ENCODE data around the gene PKP4. TPM values are rescaled to one million over a fixed set of nuclear protein-coding genes. Genes with fewer than 3 reads are reported as not detected.

PKP4 gene
- total RNA-seq, 4 donors from 2014 or later, result 58.2 to 115 (median 89.9) TPM

DNA sequence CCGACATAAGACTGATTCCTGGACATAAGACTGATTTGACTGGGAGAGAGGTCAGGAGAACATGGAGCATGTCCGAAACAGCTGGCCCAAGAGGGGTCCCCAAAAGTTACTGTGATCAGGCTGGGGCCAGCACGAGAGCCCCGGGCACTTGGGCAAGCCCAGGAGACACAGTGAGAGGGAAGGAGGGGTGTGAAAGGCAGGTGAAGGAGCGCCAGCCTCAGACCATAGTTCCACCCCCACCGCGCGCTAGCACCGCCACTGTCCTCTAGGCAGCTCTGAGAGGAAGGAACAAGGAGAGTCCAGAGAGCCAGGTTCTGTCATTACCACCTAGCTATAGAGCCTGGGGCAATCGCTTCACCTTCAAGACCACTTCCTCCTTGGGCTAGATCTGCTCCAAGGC is 260.2 kb downstream of the PKP4 start:
- peaks cover 9% of the 10 kb centered on the region for H3K27me3 ChIP-seq
- H3K9me3 ChIP-seq, result peaks cover 0 to 10% (median 0%) of the 10 kb centered on the region in 3 donors
- TF ChIP-seq, protein P1, sequence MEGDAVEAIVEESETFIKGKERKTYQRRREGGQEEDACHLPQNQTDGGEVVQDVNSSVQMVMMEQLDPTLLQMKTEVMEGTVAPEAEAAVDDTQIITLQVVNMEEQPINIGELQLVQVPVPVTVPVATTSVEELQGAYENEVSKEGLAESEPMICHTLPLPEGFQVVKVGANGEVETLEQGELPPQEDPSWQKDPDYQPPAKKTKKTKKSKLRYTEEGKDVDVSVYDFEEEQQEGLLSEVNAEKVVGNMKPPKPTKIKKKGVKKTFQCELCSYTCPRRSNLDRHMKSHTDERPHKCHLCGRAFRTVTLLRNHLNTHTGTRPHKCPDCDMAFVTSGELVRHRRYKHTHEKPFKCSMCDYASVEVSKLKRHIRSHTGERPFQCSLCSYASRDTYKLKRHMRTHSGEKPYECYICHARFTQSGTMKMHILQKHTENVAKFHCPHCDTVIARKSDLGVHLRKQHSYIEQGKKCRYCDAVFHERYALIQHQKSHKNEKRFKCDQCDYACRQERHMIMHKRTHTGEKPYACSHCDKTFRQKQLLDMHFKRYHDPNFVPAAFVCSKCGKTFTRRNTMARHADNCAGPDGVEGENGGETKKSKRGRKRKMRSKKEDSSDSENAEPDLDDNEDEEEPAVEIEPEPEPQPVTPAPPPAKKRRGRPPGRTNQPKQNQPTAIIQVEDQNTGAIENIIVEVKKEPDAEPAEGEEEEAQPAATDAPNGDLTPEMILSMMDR (IDR thresholded peaks at IDR 0.05), result no peak
- TF ChIP-seq EP300 (IDR thresholded peaks at IDR 0.05) (no peak), POLR2AphosphoS5 (IDR thresholded peaks at IDR 0.05) (no peak), POLR2A (IDR thresholded peaks at IDR 0.05) (no peak)
- no peaks in the 10 kb centered on the region for H3K36me3 ChIP-seq
- ATAC-seq, result no peak
- H3K4me1 ChIP-seq, result peaks cover 0 to 9% (median 3%) of the 10 kb centered on the region in 3 donors
- 60 to 100% methylated on average over 1 to 2 of the region's 10 CpGs for WGBS, 2 donors (ENCODE audit: low coverage in 1 of 2)
- peak overlapping the region in 3 of 4 donors; percentile 50 to 72 (median 57) for H3K27ac ChIP-seq
- H3K4me3 ChIP-seq, result no peak overlapping the region

DNA sequence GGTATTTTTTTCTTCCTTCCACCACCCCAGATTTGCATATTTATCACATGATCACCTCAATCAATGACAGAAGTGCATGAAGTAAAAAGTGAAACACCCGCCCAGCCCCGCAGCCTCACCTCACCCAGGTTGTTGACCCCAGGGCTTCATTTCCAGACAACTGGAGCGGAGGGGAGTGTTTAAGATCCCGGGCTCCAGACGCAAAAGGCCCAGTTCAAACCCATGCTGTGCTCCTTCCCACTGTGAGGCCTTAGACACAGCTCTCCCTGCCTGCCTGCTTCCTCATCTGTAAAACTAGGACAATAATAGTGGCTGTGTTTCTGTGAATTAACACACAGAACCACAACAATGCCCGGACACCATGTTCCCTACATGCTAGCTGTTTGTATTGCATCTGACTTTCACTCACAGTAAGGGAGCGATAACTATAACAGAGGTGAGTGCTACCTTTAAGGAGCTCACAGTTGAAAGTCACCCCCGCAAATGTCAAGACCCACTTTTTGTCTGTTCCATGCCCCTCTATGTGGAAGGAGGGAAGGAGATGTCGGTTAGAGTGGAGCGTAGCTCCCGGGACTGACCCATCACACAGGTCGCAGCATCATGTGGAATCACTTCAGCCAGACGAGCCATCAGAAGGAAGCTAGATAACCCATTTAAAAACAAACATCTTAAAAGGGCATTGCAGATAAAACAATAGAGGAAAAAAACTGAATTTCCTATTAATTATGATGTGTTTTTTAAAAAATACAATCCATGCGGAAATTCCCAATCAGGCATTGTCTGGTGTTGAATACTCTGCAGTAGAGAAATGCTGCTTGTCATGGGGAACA is 260.8 kb downstream of the PKP4 start:
- H3K36me3 ChIP-seq, result no peaks in the 10 kb centered on the region
- no peak overlapping the region for H3K4me3 ChIP-seq
- 57 to 95% methylated on average over 5 to 8 of the region's 14 CpGs for WGBS, 2 donors (ENCODE audit: low coverage in 1 of 2)
- H3K27ac ChIP-seq, result peak overlapping the region in 3 of 4 donors; percentile 50 to 72 (median 57)
- H3K9me3 ChIP-seq, result peaks cover 0 to 10% (median 0%) of the 10 kb centered on the region in 3 donors
- ATAC-seq, result no peak
- TF ChIP-seq EP300 (IDR thresholded peaks at IDR 0.05), result no peak
- TF ChIP-seq, protein P1 (IDR thresholded peaks at IDR 0.05), result no peak
- TF ChIP-seq POLR2AphosphoS5 (IDR thresholded peaks at IDR 0.05), result no peak
- no peak for TF ChIP-seq POLR2A (IDR thresholded peaks at IDR 0.05)
- peaks cover 0 to 9% (median 3%) of the 10 kb centered on the region in 3 donors for H3K4me1 ChIP-seq
- H3K27me3 ChIP-seq, result peaks cover 9% of the 10 kb centered on the region

DNA sequence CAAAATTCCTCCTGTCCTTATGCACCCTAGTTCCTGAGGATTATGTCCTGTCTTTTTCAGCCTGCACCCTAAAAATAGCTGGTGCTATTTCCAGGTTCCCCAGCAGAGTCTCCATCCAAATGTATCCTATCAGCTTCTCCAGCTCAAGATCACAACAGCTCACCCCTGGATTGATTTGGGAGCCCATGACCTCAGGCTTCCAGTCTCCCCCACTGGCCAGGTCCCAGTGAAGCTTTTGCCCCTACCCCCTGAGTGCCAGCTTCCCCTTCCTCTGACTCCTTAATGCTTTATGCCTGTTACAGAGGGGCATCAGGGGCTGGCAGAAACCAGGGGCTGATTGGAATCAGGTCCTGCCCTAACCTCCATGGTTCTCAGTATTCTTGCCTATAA is 261.4 kb downstream of the PKP4 start:
- no peak overlapping the region for H3K4me3 ChIP-seq
- peaks cover 0 to 5% (median 0%) of the 10 kb centered on the region in 3 donors for H3K9me3 ChIP-seq
- ATAC-seq, result no peak
- H3K4me1 ChIP-seq, result peaks cover 0 to 9% (median 3%) of the 10 kb centered on the region in 3 donors
- TF ChIP-seq, protein P1 (IDR thresholded peaks at IDR 0.05), result no peak
- TF ChIP-seq POLR2A (IDR thresholded peaks at IDR 0.05), result no peak
- TF ChIP-seq POLR2AphosphoS5 (IDR thresholded peaks at IDR 0.05), result no peak
- no peak for TF ChIP-seq EP300 (IDR thresholded peaks at IDR 0.05)
- H3K36me3 ChIP-seq, result no peaks in the 10 kb centered on the region
- H3K27me3 ChIP-seq, result peaks cover 9% of the 10 kb centered on the region
- H3K27ac ChIP-seq, result peak overlapping the region in 3 of 4 donors; percentile 14 to 54 (median 26)

DNA sequence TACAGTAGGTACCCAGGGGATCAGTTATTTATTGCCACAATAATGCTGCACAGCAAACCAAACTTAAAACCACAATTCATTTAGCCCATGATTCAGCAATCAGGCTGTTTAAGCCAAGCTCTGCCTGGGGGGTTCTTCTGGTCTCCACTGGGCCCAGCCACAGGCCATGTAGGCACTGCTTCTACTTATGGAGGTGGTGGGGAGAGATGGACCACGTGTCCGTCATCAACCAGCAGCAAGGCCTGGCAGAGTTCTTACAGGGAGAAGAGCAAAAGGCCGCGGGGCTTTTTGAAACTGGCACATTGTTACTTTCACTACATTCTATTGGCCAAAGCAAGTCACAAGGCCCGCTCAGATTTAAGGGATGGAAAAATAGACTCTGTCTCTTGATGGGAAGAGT is 262.1 kb downstream of the PKP4 start:
- H3K4me3 ChIP-seq, result no peak overlapping the region
- H3K27me3 ChIP-seq, result peaks cover 9% of the 10 kb centered on the region
- H3K27ac ChIP-seq, result peak overlapping the region in 2 of 4 donors; percentile 26 to 54
- ATAC-seq, result no peak
- WGBS, 2 donors (ENCODE audit: low coverage in 1 of 2), result 88 to 97% methylated on average over 4 to 5 of the region's 5 CpGs
- TF ChIP-seq EP300 (IDR thresholded peaks at IDR 0.05) (no peak), POLR2A (IDR thresholded peaks at IDR 0.05) (no peak), POLR2AphosphoS5 (IDR thresholded peaks at IDR 0.05) (no peak)
- TF ChIP-seq, protein P1 (IDR thresholded peaks at IDR 0.05), result no peak
- no peaks in the 10 kb centered on the region for H3K36me3 ChIP-seq
- no peaks in the 10 kb centered on the region for H3K9me3 ChIP-seq
- peaks cover 0 to 9% (median 3%) of the 10 kb centered on the region in 3 donors for H3K4me1 ChIP-seq

- Histone ChIP-seq H3K36me3 (no peaks in the 10 kb centered on the region), H3K4me3 (no peak overlapping the region), H3K9me3 (no peaks in the 10 kb centered on the region), H3K4me1 (peaks cover 0 to 9% (median 3%) of the 10 kb centered on the region in 3 donors), H3K27me3 (peaks cover 9% of the 10 kb centered on the region), H3K27ac (no peak overlapping the region)
- TF ChIP-seq, protein P1 (IDR thresholded peaks at IDR 0.05), result no peak
- TF ChIP-seq EP300 (IDR thresholded peaks at IDR 0.05) (no peak), POLR2AphosphoS5 (IDR thresholded peaks at IDR 0.05) (no peak), POLR2A (IDR thresholded peaks at IDR 0.05) (no peak)
- 91 to 92% methylated on average over 5 of the region's 5 CpGs for WGBS, 2 donors (ENCODE audit: low coverage in 1 of 2)
- no peak for ATAC-seq
Measured at GRCh38 chr2:158719403-158719802, 262.7 kb downstream of the PKP4 start.
